Eye (tissue), 1 donor: ENCODE measurements around the gene SPACA6.

Source experiments
- DNase-seq: peaks from one replicate; pipeline ENCODE4 v3.0.0-alpha.2; 2015

The SPACA6 gene

DNA sequence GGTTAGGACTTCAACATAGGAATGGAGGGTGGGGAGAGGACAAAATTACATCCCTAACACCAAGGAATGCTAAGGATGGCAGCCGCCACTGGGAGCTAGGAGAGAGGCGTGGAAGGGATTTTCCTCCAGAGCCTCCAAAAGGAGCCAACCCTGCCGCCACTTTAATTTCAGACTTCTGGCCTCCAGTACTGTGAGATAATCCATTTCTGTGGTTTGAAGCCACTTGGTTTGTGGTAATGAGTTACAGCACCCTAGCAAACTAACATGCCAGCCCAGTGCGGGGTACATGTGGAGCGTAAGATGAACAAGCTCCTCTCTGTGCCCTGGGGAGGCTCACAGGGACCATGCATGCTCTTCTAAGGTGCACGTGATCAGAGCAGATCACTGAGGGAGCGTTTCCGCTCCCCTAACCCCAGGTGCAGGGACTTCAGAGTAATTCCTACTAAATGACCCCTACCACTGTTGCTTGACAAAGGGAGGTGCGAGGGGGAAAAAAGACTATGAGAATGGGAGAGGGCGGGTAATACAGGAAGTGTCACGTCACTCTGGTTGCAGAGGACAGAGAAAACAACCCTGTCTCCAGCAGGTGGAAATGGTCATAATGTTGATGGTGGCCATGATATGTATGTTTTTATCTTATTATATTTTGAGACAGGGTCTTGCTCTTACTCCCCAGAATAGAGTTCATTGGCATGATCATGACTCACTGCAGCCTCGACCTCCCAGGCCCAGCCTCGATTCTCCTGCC is 46.5 kb downstream of the SPACA6 start:
- no peak for DNase-seq

DNA sequence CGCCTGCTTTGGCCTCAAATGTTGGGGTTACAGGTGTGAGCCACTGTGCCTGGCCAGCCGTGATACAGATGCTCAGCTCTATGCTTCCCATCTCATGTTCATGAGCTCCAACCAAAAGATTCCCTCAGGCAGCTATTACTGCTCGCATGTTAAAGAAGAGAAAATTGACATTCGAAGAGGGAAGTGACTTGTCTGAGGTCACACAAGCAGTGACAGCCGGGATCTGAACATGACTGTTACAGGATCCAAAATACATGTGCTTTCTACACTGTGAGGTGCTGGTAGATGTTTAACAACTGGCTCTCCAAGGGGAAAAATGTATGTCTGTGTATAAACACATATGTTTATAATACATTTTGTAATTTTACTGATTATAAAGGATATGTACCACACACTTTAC is 47.2 kb downstream of the SPACA6 start:
- DNase-seq = no peak

DNA sequence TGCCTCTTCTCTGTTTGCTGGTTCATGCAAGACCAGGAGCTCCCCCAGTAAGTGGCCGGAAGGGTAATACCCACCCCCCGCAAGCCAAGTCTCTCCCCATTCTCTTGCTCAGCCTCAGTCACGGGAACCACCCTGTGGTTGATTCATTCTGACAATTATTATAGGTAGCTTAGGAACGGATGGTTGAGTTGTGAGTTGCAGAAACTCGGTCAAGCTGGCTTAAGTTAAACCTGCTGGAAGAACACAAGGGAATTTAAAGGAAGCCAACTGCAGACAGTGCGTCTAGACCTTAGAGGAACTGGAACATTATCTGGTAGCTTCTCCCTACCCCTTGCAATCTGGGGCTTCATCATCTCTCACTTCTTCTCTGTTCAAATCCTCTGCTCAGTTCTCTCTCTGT is 49.7 kb downstream of the SPACA6 start:
- peak; percentile 17 for DNase-seq

DNA sequence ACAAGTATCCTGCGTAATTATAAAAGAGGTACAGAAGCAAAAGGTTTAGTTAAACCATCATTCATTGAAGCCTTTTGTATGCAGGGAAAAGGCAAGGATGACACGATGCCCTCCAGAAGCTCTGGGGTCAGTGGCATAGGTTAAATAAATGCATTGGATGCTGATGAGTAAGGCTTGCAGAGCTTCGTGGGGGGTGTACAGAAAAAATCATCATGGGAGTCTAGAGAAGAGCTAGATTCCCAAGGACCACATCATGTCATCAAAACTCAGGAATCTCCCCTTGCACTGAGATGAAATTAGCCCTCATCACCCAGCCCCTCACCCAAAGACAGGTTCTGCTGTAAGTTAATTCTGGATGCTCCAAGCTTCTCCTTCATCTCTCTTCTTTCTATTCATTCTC is 50.3 kb downstream of the SPACA6 start:
- no peak for DNase-seq

DNA sequence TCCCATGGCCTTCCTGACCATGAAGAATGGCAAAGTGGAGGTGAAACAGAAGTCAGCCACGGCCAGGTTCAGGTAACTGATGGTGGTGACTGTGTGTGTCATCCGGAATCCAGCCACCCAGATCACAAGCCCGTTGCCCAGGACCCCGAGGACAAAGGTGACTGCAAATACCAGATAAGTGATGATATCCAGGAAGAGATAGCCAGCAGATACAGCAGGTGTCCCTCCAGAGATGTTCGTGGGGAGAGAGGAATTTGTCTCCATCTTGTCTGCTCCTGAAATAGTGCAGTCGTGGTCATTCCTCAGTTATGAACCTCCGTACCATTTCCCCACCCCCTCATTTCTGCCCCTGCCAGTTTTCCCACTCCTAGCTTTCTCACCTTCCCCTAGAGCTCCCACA is 53.6 kb downstream of the SPACA6 start:
- DNase-seq = no peak

DNA sequence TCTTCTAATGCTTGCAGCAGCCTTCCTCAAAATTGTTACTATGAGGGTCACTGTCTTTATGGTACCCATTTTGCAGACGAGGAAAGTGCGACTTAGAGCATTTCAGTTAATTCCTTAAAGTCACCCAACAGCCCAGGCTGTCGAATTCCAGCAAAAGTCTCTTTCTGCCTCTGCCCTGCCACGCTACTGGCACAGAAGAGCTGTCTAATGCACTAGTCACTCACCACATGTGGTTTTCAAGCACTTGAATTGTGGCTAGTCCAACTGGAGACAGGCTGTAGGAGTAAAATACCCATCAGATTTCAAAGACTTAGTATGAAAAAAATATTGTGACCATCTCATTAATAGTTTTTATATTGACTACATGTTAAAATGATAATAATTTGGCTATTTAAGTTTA is 56.8 kb downstream of the SPACA6 start:
- no peak for DNase-seq

DNA sequence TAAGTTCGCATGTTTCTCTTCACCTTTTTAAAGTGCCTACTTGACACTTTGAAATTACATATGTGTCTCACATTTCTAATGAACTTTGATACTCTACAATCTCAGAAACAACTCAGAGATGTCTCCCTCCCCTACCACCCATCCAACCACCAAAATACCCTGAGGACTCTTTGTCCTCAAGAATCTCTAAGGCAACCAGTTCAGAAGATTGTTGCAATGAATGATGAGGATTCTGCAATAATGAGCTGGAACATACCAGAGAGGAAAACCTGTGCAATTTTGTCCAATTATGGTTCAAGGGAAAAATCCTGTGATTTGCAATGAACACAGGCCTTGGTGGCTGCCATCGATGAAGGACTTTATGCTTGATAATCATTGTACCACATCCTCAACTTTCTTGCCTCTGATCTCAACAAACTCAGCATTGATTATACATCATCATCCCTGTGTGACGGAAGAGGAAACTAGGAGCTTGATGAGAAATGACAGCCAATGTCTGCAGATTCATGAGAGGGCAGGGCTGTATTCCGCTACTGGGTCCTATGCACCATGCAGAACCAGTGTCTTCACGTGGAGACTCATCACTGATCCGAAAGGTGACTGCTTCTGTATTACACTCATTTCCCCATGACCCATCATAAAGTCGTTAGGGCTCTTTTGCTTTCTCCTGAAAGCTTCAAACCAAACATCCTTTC is 57.4 kb downstream of the SPACA6 start:
- DNase-seq = no peak

DNA sequence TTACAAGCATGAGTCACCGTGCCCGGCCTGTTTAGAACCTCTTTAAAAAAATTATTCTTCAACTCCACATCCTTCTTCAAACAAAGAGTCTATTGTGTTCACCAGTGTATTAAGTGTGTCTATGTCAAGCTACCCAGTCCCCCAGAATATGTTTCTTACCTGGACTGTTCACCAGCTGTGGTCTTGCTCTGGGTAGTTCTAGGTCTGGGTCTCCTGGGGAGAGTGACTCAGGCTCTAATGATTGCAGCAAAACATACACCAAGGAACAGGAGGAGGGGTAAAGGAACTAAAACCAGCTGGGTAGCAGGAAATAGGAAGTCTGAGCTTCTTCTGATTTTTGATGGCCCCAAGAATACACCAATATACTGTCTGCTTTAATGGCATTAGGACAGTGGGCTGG is 58.5 kb downstream of the SPACA6 start, which contains the start of gene FPR1:
Gene FPR1, minus strand, starts transcription at position 224 of the 400 bp plus-strand sequence. CDS start 4,884 bp downstream, outside the sequence.
- no peak for DNase-seq

DNA sequence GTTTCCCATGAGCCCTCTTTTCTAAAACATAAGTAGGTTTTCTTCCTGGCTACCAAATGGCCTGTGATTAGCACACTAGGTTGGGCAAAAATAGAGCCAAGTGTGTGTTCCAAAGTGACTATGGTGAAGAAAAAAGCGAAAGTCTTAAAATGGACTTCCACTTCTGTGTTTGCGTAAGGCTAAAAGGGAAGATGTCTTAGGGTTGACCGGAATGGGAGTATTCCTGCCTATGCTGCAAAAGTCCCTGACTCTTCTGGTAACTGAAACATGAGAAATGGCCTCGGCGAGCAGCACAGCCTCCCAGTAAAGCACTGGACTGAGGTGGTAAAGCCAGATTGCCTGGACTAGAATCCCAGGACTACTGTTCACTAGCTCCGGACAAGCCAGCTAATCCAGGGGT is 61.0 kb downstream of the SPACA6 start:
- DNase-seq = no peak

DNA sequence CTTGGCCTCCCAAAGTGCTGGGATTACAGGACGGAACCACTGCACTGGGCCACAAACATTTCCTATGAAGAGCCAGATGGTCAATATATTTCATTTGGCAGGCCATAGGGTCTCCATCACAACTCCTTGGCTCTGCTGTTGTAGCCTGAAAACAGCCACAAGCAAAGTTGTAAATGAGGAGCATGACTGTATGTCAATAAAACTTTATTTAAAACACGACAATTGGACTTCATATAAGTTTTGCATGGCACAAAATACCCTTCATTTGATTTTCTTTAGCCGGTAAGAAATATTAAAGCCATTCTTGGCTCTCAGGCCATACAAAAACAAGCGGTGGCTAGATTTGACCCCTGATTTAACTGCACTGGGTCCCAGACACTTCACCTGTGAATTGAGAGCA is 61.6 kb downstream of the SPACA6 start:
- DNase-seq = no peak
